ENCODE results near the gene PDE5A. TPM values are rescaled to one million over a fixed set of nuclear protein-coding genes. Genes with fewer than 3 reads are reported as not detected.
A peak's percentile ranks its signal among the peaks of the same experiment; 100 is the strongest.

The PDE5A gene
- total and polyA plus RNA-seq, 2 donors from 2014 or later, result 3.9 to 29.4 TPM

GRCh38 chr4:119543779-119544178, 84.8 kb downstream of the PDE5A start:
- H3K27ac ChIP-seq (ENCODE audit: low read depth in 2 of 2, low read length in 2 of 2), result no peak overlapping the region
- intact Hi-C loops (cut with DNase I), result no loop called here
- H3K4me1 ChIP-seq (ENCODE audit: control insufficient read depth in 2 of 3, insufficient read depth in 2 of 3, low read depth in 1 of 3, low read length in 3 of 3), result no peaks in the 10 kb centered on the region
- no peaks in the 10 kb centered on the region for H3K27me3 ChIP-seq (ENCODE audit: control insufficient read depth, insufficient read depth, low read length)
- H3K36me3 ChIP-seq (ENCODE audit: control insufficient read depth in 2 of 3, insufficient read depth in 3 of 3, low read length in 3 of 3), result no peaks in the 10 kb centered on the region
- no peak overlapping the region for H3K9ac ChIP-seq (ENCODE audit: low read length in 3 of 3)
- H3K9me3 ChIP-seq (ENCODE audit: control insufficient read depth in 2 of 3, insufficient read depth in 1 of 3, low read length in 3 of 3), result no peaks in the 10 kb centered on the region
- H3K4me3 ChIP-seq (ENCODE audit: low read length in 3 of 3), result no peak overlapping the region
- FAIRE-seq (no peak), DNase-seq (peak in 1 of 5 donors; percentile 9)
- TF ChIP-seq, protein P1, sequence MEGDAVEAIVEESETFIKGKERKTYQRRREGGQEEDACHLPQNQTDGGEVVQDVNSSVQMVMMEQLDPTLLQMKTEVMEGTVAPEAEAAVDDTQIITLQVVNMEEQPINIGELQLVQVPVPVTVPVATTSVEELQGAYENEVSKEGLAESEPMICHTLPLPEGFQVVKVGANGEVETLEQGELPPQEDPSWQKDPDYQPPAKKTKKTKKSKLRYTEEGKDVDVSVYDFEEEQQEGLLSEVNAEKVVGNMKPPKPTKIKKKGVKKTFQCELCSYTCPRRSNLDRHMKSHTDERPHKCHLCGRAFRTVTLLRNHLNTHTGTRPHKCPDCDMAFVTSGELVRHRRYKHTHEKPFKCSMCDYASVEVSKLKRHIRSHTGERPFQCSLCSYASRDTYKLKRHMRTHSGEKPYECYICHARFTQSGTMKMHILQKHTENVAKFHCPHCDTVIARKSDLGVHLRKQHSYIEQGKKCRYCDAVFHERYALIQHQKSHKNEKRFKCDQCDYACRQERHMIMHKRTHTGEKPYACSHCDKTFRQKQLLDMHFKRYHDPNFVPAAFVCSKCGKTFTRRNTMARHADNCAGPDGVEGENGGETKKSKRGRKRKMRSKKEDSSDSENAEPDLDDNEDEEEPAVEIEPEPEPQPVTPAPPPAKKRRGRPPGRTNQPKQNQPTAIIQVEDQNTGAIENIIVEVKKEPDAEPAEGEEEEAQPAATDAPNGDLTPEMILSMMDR (IDR thresholded peaks at IDR 0.05; ENCODE audit: borderline replicate concordance, extremely low read depth, insufficient read depth), result no peak

DNA sequence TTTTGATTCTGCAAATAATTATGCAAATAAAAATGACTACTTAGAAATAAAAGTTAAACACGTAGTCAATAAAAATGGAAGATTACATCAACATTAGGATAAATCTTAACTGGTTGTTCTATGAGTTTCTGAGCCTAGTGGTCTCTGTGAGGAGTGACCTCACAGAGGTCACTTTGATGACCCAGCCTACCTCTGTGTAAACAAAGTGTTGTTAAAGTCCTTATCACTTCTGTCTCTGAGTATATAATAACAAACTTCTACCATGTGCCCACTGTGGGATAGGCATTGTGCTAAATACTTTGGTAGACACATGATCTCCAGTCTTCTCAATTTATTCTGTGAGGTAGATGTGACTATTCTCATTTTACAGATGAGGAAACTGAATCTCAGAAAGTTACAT, 85.4 kb downstream of the PDE5A start:
- Histone ChIP-seq H3K4me3 (ENCODE audit: low read length in 3 of 3) (no peak overlapping the region), H3K36me3 (ENCODE audit: control insufficient read depth in 2 of 3, insufficient read depth in 3 of 3, low read length in 3 of 3) (no peaks in the 10 kb centered on the region), H3K27me3 (ENCODE audit: control insufficient read depth, insufficient read depth, low read length) (no peaks in the 10 kb centered on the region), H3K9ac (ENCODE audit: low read length in 3 of 3) (no peak overlapping the region), H3K27ac (ENCODE audit: low read depth in 2 of 2, low read length in 2 of 2) (no peak overlapping the region), H3K4me1 (ENCODE audit: control insufficient read depth in 2 of 3, insufficient read depth in 2 of 3, low read depth in 1 of 3, low read length in 3 of 3) (no peaks in the 10 kb centered on the region), H3K9me3 (ENCODE audit: control insufficient read depth in 2 of 3, insufficient read depth in 1 of 3, low read length in 3 of 3) (no peaks in the 10 kb centered on the region)
- FAIRE-seq (no peak), DNase-seq (no peak)
- intact Hi-C loops (cut with DNase I), result no loop called here
- TF ChIP-seq, protein P1 (IDR thresholded peaks at IDR 0.05; ENCODE audit: borderline replicate concordance, extremely low read depth, insufficient read depth), result no peak

- no peak for FAIRE-seq
These were observed 88.4 kb downstream of the PDE5A start for GRCh38 chr4:119540249-119540648.

More at GRCh38 chr4:119540249-119540648, 88.4 kb downstream of the PDE5A start:
- peaks cover 0 to 5% (median 3%) of the 10 kb centered on the region in 3 donors for H3K36me3 ChIP-seq (ENCODE audit: control insufficient read depth in 2 of 3, insufficient read depth in 3 of 3, low read length in 3 of 3)
- DNase-seq, result no peak
- H3K27ac ChIP-seq (ENCODE audit: low read depth in 2 of 2, low read length in 2 of 2), result no peak overlapping the region
- no peak overlapping the region for H3K4me3 ChIP-seq (ENCODE audit: low read length in 3 of 3)
- intact Hi-C loops (cut with DNase I), result no loop called here
- H3K9ac ChIP-seq (ENCODE audit: low read length in 3 of 3), result no peak overlapping the region
- H3K9me3 ChIP-seq (ENCODE audit: control insufficient read depth in 2 of 3, insufficient read depth in 1 of 3, low read length in 3 of 3), result no peaks in the 10 kb centered on the region
- no peaks in the 10 kb centered on the region for H3K4me1 ChIP-seq (ENCODE audit: control insufficient read depth in 2 of 3, insufficient read depth in 2 of 3, low read depth in 1 of 3, low read length in 3 of 3)
- TF ChIP-seq, protein P1 (IDR thresholded peaks at IDR 0.05; ENCODE audit: borderline replicate concordance, extremely low read depth, insufficient read depth), result no peak
- H3K27me3 ChIP-seq (ENCODE audit: control insufficient read depth, insufficient read depth, low read length), result no peaks in the 10 kb centered on the region

Data from kidney (tissue), 14 donors.